Head of caudate nucleus (tissue), 42 donors: ENCODE data around the gene SLC6A13.

ENCODE experiments used
- DNase-seq, 42 donors: peaks; one replicate each; pipeline versions ENCODE4 v3.0.0 to v3.0.0-alpha.2; 2020 to 2021; ENCODE audit warnings: mixed read lengths in 7 of 42
- intact Hi-C: fragments of 100-400 bp; cut with DNase I; formaldehyde crosslinking; loops from one replicate; pipeline ENCODE4 v1.15.0; 2022

SLC6A13 gene

DNA sequence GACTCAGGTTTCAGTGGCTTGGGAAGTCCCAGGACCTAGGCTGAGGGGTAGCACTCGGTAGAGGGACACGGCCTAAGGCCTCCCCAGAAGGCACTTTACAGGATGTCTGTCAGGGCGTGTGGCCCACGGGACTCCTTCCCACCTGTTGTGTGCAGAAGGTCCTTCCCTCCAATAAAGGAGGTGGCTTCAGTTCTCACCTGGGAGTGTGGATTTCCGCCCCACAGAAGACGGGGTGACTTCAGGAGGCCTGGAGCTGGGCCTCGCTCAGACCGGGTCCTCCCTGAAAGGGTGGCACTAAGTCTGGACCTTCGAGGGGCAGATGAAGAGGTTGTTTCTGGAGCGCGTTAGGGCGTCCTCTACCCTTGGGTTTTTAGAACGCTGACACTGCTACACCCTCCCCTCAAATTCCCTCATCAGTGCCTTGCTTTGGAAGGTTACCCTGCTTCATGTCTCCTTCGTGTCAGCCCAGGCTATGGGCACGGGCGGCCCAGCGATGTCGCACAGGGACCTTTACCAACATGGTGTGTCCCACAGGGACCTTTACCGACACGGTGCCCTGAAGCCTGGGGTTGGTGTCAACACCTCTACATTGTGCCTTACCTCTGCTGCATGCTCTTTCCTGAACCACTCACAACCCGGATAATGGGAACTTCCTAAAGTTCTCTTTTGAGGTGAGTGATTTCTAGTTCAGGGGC lies 55.7 kb downstream of the SLC6A13 start:
- intact Hi-C loops: no loop called here
- DNase-seq: no peak

DNA sequence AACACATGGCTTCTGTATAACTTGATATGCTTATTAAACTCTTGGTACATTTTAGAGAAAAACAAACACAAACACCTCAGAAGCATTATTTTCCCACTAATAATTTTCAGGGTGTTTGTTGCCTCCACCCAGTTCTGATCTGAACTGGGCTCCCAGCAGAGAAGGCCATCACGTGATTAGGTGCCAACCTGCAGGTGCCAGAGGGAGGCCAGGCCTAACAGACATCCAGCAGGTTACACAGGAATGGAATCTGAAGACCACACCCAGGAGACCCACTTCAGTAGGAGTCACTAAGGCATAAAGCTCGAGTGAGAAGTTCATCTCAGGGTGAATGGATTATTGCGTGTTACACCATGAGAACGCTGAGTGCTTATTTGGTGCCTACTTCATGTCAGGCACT lies 57.6 kb downstream of the SLC6A13 start:
- intact Hi-C loops: no loop called here
- DNase-seq: no peak

DNA sequence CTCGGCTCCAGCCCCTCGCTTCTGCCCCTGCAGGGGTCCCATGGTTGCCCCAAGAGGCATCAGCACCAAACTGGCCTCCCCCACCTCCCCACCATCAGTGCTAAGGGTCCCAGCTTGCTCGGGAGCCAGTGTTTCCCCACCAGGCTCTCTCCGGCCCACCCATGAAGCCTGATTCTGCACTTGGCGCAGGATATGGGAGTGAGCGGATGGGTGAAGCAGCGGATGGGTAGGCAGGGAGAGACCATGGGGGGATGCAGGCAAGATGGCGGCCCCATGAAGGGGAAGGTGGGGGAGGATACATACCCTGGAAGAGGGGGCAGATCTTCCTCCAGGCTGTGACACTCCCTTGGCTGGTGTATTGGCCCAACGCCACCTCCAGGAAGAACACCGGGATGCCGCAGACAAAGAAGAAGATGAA lies 58.4 kb downstream of the SLC6A13 start:
- intact Hi-C loops: no loop called here
- no peak for DNase-seq

DNA sequence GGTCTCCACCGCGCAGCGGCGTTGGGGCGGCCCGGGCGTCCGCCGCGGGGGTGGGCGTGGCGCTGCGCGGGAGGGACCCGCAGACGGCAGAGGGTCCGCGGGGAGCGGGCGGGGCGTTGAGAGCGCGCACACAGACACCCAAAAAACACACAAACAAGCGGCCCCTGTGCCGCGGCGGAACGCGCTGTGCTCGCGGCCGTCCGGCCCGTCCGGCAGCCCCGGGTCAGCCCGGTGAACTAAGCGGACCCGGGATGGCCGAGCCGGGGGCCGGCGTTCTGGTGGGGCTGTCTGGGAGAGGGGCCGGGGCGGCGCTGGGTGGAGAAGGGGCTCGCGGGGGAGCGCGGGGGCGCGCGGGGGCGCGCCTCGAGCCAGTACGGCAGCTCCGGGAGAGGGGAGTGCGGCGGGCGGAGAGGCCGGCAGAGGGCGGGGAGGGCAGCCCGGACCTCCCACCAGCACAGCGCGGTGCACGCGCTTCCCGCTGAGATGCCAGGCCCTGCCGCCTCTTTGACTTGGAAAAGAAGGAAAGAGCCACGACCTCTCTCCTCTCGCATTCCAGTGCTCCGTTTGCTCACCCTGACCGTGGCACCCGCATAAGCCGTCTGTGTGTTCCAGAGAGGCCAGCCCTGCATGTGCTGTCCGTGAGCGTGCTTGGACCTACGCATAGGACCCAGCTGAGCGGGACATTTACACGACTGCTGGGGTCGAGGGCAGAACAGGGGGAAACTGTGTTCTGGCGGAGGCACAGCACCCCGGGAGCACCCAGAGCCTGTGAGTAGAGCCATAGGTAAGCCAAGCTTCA lies 59.0 kb downstream of the SLC6A13 start:
- peak; percentile 17 to 90 (median 72) for DNase-seq

DNA sequence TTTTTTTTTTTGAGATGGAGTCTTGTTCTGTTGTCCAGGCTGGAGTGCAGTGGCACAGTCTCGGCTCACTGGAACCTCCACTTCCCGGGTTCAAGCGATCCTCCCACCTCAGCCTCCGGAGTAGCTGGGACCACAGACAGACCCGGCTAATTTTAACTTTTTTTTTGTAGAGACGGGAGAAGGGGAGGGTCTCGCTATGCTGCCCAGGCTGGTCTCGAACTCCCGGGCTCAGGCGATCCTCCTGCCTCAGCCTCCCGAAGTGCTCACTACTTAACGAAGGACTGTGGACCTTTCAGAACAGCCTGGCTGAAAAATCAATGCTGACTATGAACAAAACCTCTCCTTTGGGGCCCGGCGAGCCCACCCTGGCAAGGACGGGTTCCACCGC lies 59.6 kb downstream of the SLC6A13 start:
- DNase-seq: no peak
- intact Hi-C loops: no loop called here

More for the DNA sequence above, 59.0 kb downstream of the SLC6A13 start:
- intact Hi-C loops: no loop called here

DNA sequence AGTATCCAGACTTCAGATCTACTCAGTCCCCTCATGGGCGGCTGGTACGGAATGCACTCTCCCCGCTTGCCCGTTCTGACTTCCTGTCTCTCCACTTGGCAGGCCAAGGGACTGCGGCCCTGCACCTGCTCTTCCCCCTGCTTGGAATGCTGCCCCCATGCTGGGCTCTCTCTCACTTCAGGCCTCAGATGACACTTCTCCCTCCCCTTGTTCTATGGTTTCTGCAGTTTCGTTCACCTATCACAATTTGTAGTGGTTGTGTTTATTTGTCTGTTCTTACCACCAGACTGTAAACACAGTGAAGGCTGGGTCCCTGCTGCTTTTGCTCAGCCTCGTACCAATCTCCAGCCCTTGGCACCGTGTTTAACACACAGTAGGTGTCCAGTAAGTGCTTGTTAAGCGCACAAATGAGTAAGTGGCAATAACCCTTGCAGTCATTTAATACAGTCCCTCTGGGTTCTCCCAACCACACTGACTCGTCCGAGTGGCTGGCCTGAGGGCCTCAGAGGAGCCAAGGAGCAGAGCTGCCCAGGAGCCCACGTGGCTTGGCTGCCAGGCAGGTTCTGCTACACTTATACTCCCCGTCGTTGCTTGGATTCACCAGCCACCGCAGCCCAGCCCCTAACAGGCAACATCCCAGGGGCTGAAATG lies 60.4 kb downstream of the SLC6A13 start:
- peak in 4 of 42 donors; percentile 24 to 48 (median 46) for DNase-seq
- intact Hi-C loops: no loop called here

DNA sequence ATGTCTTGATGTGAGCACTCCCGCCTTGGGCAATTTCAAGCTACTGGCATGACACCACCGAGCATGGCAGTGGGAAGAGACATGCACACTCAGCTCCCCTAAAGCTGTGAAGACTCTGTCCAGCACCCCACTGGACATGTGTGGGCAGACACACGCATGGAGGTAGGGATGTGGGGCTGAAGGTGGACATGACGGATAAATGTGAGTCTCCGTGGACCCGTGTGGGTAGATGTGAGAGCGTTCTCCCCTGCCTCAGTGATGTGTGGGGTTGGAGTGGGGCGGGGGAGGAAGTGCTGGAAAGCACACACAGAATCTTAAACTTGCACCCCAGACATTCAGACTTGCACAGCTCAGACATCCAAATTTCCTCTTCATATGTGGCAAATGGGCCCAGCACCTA lies 61.3 kb downstream of the SLC6A13 start:
- intact Hi-C loops: no loop called here
- no peak for DNase-seq

DNA sequence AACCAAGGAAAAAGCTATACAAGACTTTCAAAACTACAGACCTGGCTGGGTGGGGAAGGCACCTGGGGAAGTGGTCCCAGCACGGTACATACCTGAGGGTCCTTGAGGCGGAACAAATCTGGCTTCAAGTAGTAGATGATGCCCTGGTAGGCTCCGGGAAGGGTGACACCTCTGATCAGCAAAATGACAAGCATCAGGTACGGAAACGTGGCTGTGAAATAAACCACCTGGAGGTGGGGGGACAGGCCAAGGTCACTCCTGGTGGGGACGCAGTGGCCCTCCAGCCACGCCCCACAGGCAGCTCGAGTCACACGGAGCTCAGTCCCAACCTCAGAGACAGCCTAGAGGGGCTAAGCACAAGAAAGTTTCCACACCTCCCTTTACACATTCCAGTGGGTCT lies 63.9 kb downstream of the SLC6A13 start:
- DNase-seq: no peak
- intact Hi-C loops: no loop called here

DNA sequence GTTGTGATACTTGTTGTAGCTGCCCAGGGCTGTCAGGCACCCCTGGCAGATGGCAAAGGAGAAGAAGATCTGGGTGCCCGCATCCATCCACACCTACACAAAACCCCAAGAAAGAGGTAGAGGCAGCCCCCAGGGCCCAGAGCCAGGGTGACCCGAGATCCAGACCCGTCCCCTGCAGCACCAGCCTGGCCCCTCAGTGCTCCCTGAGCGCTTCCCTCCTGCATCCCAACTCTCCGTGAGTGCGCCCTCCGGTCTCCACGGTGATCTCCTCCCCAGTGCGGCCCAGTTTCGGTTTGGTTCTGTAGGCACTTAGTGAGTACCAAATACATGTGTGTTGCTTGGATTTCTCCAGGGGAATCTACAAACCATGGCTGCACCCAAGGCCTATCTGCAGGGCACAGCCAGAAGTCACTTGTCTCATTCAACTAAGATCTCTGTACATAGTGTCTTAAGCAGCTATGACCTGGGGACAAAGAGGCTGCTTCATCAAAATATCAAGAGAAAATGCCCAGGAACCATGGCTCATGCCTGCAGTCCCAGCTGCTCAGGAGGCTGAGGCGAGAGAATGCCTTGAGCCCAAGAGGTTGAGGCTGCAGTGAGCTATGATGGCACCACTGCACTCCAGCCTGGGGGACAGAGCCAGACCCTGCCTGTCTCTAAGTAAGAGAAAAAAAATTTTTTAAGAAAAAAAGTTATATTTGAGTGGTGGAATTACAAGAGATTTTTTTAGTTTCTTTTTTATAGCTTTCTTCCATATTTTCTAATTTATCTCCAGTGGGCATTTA lies 64.5 kb downstream of the SLC6A13 start:
- DNase-seq: no peak
- intact Hi-C loops: no loop called here

DNA sequence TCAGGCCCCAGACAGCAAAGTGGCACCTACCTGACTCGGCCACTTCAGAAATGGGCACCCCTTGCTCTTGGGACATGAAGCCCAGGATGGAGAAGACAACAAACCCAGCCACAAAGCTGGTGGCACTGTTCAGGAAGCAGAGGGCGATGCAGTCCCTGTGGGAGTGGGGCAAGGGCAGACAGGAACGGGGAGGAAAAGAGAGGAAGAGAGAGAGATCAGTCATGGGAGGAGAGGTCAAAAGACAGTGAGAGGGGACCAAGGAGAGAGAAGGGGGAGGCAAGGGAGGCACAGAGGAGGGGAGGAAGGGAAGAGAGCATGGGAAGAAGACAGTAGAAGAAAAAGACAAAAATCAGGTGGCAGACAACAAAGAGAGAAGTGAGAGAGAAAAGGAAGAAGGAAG lies 65.3 kb downstream of the SLC6A13 start:
- DNase-seq: no peak
- intact Hi-C loops: no loop called here

DNA sequence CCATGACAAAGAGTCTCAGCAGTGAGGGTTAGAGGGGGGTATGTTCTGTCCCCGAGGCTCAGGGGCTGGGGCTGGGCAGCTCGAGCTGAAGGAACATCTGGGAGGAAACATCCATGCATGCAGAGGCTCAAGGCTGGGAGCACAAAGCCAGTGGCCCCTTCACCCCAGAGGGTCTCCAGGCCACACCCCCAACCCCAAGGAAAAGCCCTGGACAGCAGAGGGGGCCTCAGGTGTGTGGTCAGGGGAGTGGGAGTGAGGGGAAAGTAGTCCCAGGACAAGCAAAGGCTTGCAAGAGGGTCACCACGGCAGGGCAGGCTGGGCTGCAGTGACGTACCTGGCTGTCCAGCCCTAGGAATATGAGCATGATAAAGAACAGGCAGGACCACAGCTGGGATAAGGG lies 66.2 kb downstream of the SLC6A13 start:
- DNase-seq: no peak
- intact Hi-C loops: no loop called here

DNA sequence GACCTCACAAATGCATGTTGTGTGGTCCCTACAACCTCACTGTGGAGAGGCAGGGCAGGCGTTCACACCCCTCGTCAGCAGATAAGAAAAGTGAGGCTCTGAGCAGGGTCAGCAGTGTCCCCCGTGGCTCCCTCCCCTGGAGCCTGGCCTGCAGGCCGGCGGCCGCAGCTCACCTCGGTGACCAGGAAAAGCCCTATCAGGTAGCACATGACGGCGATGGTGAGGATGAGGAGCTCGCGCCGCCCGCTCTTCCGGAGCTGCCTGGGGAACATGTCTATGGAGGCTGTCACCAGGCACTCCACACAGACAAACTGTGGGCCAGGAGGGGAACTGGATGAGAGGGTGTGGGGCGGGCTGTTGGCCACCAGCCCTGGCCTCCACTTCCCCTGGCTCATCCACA lies 66.7 kb downstream of the SLC6A13 start:
- intact Hi-C loops: no loop called here
- DNase-seq: no peak

DNA sequence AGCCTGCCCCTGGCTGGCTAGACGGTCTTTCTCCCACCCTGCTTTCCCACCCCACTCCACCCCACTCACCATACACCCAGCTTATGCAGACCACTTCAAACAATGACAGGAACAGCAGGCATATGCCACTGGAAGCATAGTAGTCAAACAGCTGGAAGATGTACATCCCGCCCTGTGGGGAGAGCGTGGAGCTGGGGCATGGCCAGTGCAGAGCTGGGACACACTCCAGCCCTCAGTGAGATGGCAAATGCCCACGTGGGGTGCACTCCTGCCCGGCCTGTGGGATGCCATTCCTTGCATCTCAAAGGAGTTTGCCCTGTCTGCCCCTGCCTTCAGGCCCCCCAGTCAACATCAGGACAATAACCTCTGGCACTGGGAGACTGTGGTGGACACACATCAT lies 67.5 kb downstream of the SLC6A13 start:
- peak in 1 of 42 donors; percentile 73 for DNase-seq
- intact Hi-C loops: no loop called here

DNA sequence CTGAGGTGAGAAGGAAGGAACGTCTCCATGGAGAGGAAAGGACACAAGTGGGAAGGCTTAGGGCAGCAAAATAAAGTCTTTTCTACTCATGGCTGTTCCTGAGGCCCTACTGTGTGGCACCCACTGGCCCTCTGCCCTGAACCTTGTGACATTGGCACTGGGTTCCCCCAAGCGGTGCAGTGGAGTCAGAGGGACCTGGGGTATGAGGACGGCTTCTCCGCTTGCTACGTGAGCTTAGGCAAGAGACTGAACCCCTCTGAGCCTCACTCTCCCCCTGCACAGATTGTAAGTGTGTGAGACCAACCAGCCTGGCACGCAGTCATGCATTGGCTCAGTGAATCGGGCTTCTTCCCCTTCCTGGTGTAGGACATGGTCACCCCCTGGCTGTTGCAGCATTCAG lies 68.4 kb downstream of the SLC6A13 start:
- DNase-seq: no peak
- intact Hi-C loops: no loop called here

DNA sequence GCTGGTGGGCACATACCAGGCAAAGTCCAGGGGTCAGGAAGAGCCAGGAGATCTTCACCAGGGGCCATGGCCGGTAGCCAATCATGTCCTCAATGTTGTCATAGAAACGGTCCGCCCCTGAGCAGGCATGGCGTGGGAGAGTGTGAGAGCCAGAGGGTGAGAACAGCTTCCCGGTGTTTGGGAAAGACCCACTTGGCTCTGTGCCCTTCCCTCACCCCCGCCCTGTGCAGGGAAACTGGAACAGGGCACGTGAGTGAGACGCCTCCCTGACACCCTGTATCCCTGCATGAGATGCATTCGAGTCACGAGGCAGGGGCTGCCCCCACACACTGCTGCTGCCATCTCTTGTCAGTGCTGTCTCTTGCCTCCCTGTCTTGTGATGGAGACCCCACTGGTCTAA lies 69.4 kb downstream of the SLC6A13 start:
- peak; percentile 42 to 88 (median 72) for DNase-seq
- intact Hi-C loops: no loop called here

DNA sequence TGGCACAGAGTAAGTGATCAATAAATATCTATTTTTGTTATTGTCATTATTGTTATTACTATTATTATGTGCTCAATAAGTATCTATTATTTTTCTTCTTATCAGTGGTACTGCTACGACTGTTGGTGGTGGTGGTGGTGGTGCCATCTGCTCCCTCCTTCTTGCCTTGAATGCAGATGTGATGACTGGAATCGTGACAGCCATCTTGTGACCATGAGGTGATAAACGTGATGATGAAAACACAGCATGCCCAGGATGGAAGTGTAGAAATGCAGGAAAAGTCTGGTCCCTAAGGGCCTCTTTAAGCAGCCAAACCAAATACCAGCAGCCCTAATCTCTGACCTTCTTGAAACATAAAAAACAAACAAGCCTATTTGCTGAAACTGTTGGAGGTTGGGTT lies 71.1 kb downstream of the SLC6A13 start:
- intact Hi-C loops: no loop called here
- no peak for DNase-seq

DNA sequence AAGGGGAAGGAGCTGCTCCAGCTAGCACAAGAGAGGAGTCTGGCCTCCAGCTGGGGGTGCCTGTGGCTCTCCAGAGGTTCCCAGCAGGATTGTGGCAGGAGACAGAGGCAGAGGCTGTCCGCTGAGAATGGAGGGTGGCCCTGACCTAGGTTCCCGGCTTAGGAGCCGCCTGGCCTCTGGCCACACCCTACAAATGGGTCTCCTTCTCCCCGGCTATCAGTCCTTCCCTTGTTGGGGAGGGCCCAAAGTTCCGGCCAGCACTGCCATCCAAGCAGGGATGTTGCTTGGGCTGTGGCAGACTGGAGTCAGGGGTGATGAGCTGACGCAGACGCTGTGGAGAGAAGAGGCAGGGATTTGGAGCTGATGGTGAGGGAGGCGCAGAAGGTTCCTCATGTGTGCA lies 71.8 kb downstream of the SLC6A13 start:
- intact Hi-C loops: no loop called here
- no peak for DNase-seq

DNA sequence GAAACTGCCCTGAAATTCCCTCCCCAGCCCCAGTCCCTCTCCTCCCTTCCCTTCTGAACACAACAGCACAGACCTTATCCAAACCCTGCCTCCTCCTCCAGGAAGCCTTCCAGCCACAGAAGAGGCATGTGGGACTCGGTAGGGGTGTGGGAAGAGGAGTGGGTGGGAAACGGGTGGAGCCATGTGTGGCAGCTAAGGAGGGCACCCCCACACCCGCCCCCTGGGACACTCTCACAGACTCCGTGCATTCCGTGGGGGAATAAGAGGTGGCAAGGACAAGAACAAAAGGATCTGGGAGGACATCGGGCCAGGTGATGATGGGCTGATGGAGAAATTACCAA lies 73.0 kb downstream of the SLC6A13 start:
- intact Hi-C loops: no loop called here
- DNase-seq: no peak

DNA sequence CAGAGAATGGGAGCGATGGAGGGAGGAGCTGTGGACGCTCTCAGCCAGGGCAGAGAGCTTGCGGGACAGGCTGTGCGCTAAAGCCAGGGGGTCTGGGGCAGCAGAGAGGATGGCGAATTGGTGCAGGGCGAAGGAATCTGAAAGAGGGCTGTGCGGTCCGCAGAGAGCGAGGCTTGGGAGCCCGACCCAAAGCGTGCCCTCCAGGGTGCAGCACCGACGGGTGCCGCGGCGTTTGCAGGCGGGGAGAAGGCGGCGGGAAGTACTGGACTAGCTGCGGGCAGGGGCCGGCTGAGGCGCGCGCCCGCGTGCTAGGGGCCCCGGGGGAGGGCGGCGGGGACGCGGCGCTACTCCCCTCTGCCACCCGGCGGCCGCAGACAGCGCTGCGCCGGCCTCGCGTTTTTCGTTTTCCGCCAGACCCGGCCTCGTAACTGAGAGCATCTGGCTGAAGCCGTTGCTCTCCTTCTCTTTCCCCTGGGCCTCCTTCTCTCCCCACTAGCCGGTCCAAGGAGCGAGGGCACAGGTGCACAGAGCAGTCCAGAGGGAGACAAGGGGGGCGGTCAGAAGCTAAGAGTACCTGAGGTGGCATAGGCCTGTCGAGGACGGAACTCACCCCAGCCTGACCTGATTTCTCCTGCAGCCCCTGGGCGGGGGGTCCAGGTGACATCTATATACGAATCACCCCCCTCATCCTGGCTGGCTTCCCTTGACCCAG lies 73.6 kb downstream of the SLC6A13 start:
- peak; percentile 24 to 89 (median 77) for DNase-seq
- intact Hi-C loops: no loop called here
